ENCODE results near the gene PSMC3IP. TPM values are rescaled to one million over a fixed set of nuclear protein-coding genes. Genes with fewer than 3 reads are reported as not detected.

Gene PSMC3IP
- total RNA-seq, 3 donors from 2014 or later: 1.9 to 6.4 (median 3.1) TPM

DNA sequence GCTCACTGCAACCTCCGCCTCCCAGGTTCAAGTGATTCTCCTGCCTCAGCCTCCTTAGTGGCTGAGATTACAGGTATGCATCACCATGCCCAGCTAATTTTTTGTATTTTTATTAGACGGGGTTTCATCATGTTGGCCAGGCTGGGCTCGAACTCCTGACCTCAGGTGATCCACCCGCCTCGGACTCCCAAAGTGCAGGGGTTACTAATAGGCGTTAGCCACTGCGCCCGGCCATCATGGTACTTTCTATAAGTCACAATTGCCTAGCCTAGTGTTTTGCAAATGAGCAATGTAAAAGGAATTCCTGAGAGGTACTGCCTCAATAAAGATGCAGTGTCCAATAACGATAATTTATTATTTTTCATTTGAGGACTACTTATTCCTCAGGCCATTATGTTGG lies 13.9 kb upstream of the PSMC3IP start:
- ATAC-seq (no peak), DNase-seq (no peak)
- intact Hi-C loops (cut with DNase I, micrococcal nuclease): no loop called here
- TF ChIP-seq, protein P1, sequence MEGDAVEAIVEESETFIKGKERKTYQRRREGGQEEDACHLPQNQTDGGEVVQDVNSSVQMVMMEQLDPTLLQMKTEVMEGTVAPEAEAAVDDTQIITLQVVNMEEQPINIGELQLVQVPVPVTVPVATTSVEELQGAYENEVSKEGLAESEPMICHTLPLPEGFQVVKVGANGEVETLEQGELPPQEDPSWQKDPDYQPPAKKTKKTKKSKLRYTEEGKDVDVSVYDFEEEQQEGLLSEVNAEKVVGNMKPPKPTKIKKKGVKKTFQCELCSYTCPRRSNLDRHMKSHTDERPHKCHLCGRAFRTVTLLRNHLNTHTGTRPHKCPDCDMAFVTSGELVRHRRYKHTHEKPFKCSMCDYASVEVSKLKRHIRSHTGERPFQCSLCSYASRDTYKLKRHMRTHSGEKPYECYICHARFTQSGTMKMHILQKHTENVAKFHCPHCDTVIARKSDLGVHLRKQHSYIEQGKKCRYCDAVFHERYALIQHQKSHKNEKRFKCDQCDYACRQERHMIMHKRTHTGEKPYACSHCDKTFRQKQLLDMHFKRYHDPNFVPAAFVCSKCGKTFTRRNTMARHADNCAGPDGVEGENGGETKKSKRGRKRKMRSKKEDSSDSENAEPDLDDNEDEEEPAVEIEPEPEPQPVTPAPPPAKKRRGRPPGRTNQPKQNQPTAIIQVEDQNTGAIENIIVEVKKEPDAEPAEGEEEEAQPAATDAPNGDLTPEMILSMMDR (IDR thresholded peaks at IDR 0.05): no peak
- Histone ChIP-seq H3K4me3 (no peak overlapping the region), H3K9me3 (no peaks in the 10 kb centered on the region), H3K4me1 (ENCODE audit: low read depth) (peaks cover 2% of the 10 kb centered on the region), H3K36me3 (ENCODE audit: low read depth) (no peaks in the 10 kb centered on the region)

DNA sequence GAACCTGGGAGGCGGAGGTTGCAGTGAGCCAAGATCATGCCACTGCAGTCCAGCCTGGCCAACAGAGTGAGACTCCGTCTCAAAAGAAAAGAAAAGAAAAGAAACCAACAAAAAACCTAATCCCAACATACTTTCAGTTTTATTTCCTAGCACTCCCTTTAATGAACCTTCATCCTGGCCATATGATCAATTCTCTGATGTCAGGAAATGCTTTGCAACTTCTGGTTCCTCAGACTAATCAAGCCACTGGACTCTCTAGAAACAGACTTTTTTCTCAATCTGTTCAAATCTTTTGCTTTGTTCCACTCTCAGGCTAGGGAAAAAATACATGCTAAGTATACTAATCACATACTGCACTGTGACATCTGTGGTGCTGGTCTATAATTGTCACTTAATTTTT lies 13.4 kb upstream of the PSMC3IP start:
- no peaks in the 10 kb centered on the region for H3K36me3 ChIP-seq (ENCODE audit: low read depth)
- no peak for ATAC-seq
- TF ChIP-seq, protein P1 (IDR thresholded peaks at IDR 0.05): no peak
- intact Hi-C loops (cut with DNase I, micrococcal nuclease): no loop called here
- peaks cover 2% of the 10 kb centered on the region for H3K4me1 ChIP-seq (ENCODE audit: low read depth)
- no peaks in the 10 kb centered on the region for H3K9me3 ChIP-seq
- H3K4me3 ChIP-seq: no peak overlapping the region
- DNase-seq: no peak

DNA sequence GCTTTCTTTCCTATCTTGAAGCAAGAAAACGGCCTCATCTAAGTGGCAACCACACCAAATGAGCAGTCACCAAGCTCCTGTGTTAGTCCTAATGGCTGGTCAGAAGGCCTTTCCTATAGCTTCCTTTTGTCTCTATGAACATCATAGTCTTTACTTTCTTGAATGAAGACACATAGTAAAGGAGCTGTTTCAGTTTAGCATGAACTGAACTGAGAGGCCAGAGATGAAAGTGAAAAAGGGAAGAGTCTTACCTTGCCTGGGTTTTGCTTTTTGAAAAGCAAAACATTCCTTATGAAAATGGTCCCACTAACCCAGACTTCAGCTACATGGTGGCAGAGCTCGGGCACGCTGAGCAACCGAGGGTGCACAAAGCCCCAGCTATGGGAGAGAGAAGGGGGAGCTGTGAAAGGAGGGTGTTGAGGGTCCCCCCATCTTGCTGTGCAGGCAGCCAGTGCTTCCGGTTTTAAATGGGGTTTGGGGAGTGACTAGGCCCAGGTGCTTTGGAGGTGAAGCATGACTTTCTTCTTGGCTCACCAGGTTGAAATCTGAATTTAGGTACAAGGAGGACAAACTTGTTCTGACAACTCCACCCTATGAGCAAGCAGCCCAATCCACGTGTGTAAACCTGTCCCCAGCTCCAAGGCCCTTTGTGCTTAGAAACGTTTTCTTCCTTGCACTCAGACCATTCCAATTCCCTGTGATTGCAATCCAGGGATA lies 9.1 kb upstream of the PSMC3IP start:
- Histone ChIP-seq H3K4me1 (ENCODE audit: low read depth) (peaks cover 2% of the 10 kb centered on the region), H3K9me3 (no peaks in the 10 kb centered on the region), H3K4me3 (no peak overlapping the region), H3K36me3 (ENCODE audit: low read depth) (no peaks in the 10 kb centered on the region)
- no peak for ATAC-seq
- no peak for DNase-seq
- TF ChIP-seq, protein P1 (IDR thresholded peaks at IDR 0.05): no peak
- intact Hi-C loops (cut with DNase I, micrococcal nuclease): no loop called here

DNA sequence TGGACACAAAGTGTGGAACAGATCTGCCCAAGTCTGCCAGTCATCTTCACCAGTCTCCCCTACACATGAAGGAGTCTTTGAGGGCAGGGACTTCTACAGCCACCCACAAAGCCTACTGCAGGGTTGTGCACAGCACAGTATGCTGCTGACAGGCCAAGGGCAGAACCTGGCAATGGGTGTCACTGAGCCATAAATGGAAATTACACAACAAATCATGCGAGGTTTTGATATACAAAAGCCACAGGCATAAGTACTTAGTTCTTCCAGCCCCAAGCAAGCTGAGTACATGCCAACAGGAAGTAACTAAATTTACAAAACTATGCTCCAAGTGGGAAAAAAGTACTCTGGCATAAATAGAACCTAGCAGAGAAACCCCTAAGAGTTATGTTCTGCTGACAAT lies 7.8 kb upstream of the PSMC3IP start:
- no peaks in the 10 kb centered on the region for H3K36me3 ChIP-seq (ENCODE audit: low read depth)
- intact Hi-C loops (cut with DNase I, micrococcal nuclease): no loop called here
- ATAC-seq (no peak), DNase-seq (no peak)
- H3K4me1 ChIP-seq (ENCODE audit: low read depth): peaks cover 2% of the 10 kb centered on the region
- no peaks in the 10 kb centered on the region for H3K9me3 ChIP-seq
- TF ChIP-seq, protein P1 (IDR thresholded peaks at IDR 0.05): no peak
- H3K4me3 ChIP-seq: no peak overlapping the region

DNA sequence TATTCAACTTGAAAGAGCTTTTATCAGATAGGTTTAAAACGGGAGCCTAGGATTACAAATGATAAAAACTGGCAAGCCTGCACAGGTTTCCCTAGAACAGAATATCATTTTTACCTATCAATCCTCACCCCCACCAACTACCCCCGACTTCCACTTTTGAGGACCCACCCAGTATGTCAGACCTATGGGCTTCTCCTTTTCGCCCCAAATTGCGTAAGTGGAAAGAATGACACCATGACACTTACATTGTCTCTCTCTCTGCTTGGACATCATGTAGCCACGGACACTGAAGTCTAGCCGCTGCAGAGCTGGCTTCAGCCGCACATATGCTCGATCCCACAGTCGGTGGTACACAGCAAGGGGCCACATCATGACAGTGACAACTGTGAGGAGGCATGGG lies 7.4 kb upstream of the PSMC3IP start:
- intact Hi-C loops (cut with DNase I, micrococcal nuclease): no loop called here
- ATAC-seq: no peak

More for the DNA sequence above, 7.4 kb upstream of the PSMC3IP start:
- H3K9me3 ChIP-seq: no peaks in the 10 kb centered on the region
- no peaks in the 10 kb centered on the region for H3K36me3 ChIP-seq (ENCODE audit: low read depth)
- H3K4me3 ChIP-seq: no peak overlapping the region
- peaks cover 2% of the 10 kb centered on the region for H3K4me1 ChIP-seq (ENCODE audit: low read depth)
- no peak for DNase-seq
- TF ChIP-seq, protein P1 (IDR thresholded peaks at IDR 0.05): no peak
